C4-2B (cell line): ENCODE results near the gene CTNNA3.

ENCODE experiments used
- H3K27ac ChIP-seq: fragments of 450-650 bp; 2 replicates; pipeline ENCODE4 v1.5.1; 2017
- ZFX ChIP-seq: fragments of 450-650 bp; IDR thresholded peaks from 2 replicates; pipeline ENCODE4 v1.6.1; 2017
- TF ChIP-seq, protein P1 (sequence below): fragments of 450-650 bp; conservative IDR thresholded peaks from 2 replicates; pipeline ENCODE4 v1.5.1; 2017; ENCODE audit warnings: mild to moderate bottlenecking

The CTNNA3 gene

DNA sequence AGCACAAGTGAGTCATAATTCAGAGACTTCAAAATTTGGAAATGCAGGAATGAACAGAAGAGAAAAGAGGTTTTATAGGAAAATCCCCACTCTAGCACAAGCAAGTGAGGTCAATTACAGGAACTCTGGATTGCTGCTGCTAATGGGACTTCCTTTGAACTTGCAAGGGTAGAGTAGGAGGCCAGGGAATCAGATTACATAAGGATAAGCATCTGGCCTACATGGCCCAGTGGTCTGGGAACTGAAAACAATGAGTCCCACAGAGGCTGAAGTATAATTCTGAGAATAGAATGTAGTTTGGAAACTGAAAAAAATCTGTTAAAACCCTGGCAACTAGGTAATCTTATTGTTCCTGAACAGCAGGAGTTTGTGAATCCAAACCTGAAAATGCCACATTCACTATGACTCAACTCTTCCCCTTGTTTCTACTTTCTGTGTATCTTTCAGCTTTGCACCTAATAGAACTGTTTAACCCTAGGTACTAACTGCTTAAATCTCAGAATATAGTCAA, 66.5 kb downstream of the CTNNA3 start:
- H3K27ac ChIP-seq, result no peak overlapping the region
- TF ChIP-seq ZFX, result no peak

GRCh38 chr10:67622984-67623383, 73.0 kb downstream of the CTNNA3 start:
- no peak overlapping the region for H3K27ac ChIP-seq

GRCh38 chr10:67622511-67622910, 73.5 kb downstream of the CTNNA3 start:
- TF ChIP-seq, protein P1, sequence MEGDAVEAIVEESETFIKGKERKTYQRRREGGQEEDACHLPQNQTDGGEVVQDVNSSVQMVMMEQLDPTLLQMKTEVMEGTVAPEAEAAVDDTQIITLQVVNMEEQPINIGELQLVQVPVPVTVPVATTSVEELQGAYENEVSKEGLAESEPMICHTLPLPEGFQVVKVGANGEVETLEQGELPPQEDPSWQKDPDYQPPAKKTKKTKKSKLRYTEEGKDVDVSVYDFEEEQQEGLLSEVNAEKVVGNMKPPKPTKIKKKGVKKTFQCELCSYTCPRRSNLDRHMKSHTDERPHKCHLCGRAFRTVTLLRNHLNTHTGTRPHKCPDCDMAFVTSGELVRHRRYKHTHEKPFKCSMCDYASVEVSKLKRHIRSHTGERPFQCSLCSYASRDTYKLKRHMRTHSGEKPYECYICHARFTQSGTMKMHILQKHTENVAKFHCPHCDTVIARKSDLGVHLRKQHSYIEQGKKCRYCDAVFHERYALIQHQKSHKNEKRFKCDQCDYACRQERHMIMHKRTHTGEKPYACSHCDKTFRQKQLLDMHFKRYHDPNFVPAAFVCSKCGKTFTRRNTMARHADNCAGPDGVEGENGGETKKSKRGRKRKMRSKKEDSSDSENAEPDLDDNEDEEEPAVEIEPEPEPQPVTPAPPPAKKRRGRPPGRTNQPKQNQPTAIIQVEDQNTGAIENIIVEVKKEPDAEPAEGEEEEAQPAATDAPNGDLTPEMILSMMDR, result no peak
- TF ChIP-seq ZFX, result no peak
- no peak overlapping the region for H3K27ac ChIP-seq

More at GRCh38 chr10:67622984-67623383, 73.0 kb downstream of the CTNNA3 start:
- no peak for TF ChIP-seq ZFX
- TF ChIP-seq, protein P1, result no peak

DNA sequence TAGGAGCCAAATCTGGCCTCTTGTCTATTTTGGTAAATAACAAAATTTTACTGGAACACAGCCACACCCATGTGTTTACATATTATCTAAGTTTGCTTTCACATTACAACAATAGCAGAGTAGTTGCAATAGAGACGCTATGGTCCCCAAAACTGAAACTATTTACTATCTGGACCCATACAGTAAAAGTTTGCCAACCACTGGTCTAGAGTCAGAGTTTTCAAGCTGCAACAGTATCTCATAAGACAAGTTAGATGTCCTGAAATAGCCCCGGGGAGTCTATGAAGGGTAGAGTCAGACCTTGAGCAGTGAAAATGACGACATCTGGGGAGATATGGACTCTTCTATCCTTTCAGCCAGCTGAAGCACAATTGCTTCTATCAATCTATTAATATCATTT, 74.2 kb downstream of the CTNNA3 start:
- no peak overlapping the region for H3K27ac ChIP-seq
- TF ChIP-seq, protein P1, result no peak
- no peak for TF ChIP-seq ZFX

- H3K27ac ChIP-seq, result no peak overlapping the region
- no peak for TF ChIP-seq ZFX
- TF ChIP-seq, protein P1, result no peak
These were observed 77.9 kb downstream of the CTNNA3 start for GRCh38 chr10:67618116-67618515.

DNA sequence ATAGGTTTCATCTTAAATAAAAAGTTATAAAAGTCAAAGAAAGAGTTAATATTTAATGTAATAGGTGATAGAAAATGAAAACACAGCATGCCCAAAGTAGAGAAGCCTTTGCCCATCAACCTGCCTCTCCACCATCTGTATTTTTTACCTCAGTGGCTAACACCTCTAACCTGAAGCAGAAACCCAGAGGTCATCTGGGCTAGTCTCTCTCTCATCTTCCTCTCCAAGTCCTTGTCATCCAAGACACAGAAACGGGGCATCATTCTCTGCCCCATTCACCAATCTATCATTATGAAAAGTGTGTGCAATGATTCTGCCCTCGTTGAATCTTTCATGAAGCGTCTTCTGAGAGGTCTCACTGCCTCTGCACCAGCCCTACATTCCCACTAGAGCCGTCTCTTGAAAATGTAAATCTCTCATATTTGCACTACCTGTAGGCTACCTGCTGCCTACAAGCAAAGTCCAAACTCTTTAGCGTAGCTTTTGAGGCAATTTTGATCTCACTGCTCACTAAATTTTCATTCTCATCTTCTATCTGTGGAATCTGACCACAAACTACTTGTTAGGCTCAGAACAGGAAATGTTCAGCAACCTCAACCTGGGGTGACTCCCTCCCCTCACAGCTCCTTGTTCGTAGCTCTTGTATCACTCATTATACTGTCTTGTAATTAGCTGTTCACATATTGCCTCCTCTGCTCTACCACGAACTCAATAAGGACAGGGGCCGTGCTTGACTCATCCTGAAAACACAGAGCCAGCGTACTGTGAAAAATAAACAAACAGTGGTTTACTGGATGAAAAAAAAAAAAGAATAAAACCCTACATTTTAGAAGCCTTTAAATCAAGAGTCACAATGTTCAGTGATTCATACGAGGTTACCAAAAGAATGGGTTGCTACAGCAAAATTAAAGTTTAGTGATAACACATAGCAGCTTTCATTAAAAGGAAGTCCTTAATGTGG, 83.1 kb downstream of the CTNNA3 start:
- no peak for TF ChIP-seq ZFX
- TF ChIP-seq, protein P1, result no peak
- H3K27ac ChIP-seq, result no peak overlapping the region

- H3K27ac ChIP-seq, result no peak overlapping the region
- TF ChIP-seq, protein P1, result no peak
- TF ChIP-seq ZFX, result no peak
These were observed 83.8 kb downstream of the CTNNA3 start for GRCh38 chr10:67612176-67612575.
